NT2/D1 (cell line): ENCODE results near the gene LZTFL1.

Experiments
- SUZ12 ChIP-seq: IDR thresholded peaks from 2 replicates; pipeline ENCODE4 v1.6.1; 2011; ENCODE audit not compliant: insufficient read length, insufficient read depth; ENCODE audit errors: extremely low read depth
- YY1 ChIP-seq: IDR thresholded peaks from 2 replicates; pipeline ENCODE4 v1.6.1; 2011; ENCODE audit not compliant: insufficient read length, insufficient read depth
- ZNF274 ChIP-seq: IDR thresholded peaks from 2 replicates; pipeline ENCODE4 v1.6.1; 2011; ENCODE audit warnings: mild to moderate bottlenecking, low read depth, low read length

DNA sequence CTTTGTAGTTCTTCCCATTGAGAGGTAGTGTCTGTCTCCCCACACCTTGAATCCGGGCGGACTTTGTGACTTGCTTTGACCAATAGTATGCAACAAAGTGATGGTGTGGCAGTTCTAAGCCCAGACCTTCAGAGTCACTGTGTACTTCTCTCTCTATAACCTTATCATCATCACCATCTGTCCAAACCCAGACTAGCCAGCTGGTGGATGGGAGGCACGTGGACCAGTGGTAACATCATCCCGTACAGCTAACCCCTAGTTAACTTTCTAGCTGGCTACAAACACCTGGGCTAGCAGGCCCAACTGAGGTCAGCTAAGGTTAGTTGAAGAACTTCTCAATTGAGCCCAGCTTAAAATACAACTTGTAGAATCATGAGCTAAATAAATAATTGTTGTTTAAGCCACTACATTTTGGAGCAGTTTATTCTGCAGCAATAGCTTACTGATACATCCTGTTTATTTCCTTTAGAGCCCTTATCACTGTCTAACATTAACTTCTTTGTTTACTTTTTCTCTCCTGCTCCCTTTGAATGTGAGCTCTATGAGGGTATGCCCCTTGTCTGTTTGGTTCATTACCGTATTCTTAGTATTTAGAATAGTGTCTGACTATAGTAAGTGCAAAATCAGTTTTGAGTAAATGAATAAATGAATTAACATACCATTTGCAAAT lies 32.9 kb upstream of the LZTFL1 start:
- no peak for TF ChIP-seq YY1
- TF ChIP-seq SUZ12 = no peak
- no peak for TF ChIP-seq ZNF274
